Stimulated activated CD8-positive, alpha-beta memory T cell treated with anti-CD3 and anti-CD28 coated beads, Interleukin-7, amount 100 ng/mL, for 48 hours (primary cell): ENCODE results near the gene CDX2.

Source experiments
- DNase-seq, 2 donors: peaks; one replicate each; pipeline ENCODE4 v3.0.0-alpha.2; 2020; ENCODE audit warnings: low read depth in 1 of 2; ENCODE audit errors: extremely low read depth in 1 of 2

The CDX2 gene

GRCh38 chr13:27979001-27979643, 10.0 kb upstream of the CDX2 start:
- no peak for DNase-seq

- no peak for DNase-seq
These were observed 9.3 kb upstream of the CDX2 start for GRCh38 chr13:27978301-27978968.

GRCh38 chr13:27977476-27978300, 8.6 kb upstream of the CDX2 start:
- no peak for DNase-seq

GRCh38 chr13:27976362-27977091, 7.4 kb upstream of the CDX2 start:
- DNase-seq, result no peak

GRCh38 chr13:27975564-27976361, 6.6 kb upstream of the CDX2 start:
- DNase-seq, result no peak

GRCh38 chr13:27973961-27974662, 5.0 kb upstream of the CDX2 start:
- DNase-seq, result no peak

GRCh38 chr13:27973291-27973690, 4.2 kb upstream of the CDX2 start:
- DNase-seq, result no peak

- DNase-seq, result no peak
These were observed 3.3 kb upstream of the CDX2 start for GRCh38 chr13:27972478-27972820.

GRCh38 chr13:27971776-27972477, 2.8 kb upstream of the CDX2 start:
- DNase-seq, result no peak

GRCh38 chr13:27971236-27971645, 2.1 kb upstream of the CDX2 start:
- DNase-seq, result no peak

- no peak for DNase-seq
These were observed 1.5 kb upstream of the CDX2 start for GRCh38 chr13:27970382-27971235.

- no peak for DNase-seq
These were observed 733 bp upstream of the CDX2 start for GRCh38 chr13:27969866-27970229.

- DNase-seq, result no peak
These were observed 616 bp downstream of the CDX2 start for GRCh38 chr13:27968316-27969081.

GRCh38 chr13:27967736-27968315, 1.3 kb downstream of the CDX2 start:
- DNase-seq, result no peak

GRCh38 chr13:27967203-27967735, 1.8 kb downstream of the CDX2 start:
- no peak for DNase-seq

- no peak for DNase-seq
These were observed 2.4 kb downstream of the CDX2 start for GRCh38 chr13:27966641-27967202.
